SK-N-MC (cell line): Measurements from ENCODE around the gene INPP5A.
"Not testable (repeated sequence)": the region's sequence is repeated elsewhere in the genome, so short reads cannot be mapped to it uniquely, and the experiment has no call there.

ENCODE experiments used
- EZH2 ChIP-seq: fragments of 200-600 bp; sonication (generic); IDR thresholded peaks from one replicate; pipeline ENCODE4 v1.6.1; 2017; ENCODE audit warnings: antibody characterized with exemption
- FOXP2 ChIP-seq: optimal IDR thresholded peaks from 2 replicates; pipeline ENCODE3; 2011; ENCODE audit warnings: mild to moderate bottlenecking, moderate library complexity; ENCODE audit not compliant: insufficient read depth; ENCODE audit errors: extremely low read length, control extremely low read depth
- POLR2AphosphoS5 ChIP-seq: IDR thresholded peaks from 2 replicates; pipeline ENCODE4 v1.6.1; 2012; ENCODE audit warnings: mild to moderate bottlenecking, low read depth, low read length, borderline replicate concordance

GRCh38 chr10:132491534-132491933 lies 46.1 kb upstream of the INPP5A start:
- not testable (repeated sequence) for TF ChIP-seq EZH2, POLR2AphosphoS5, FOXP2
